ENCODE data around the gene ERO1A. TPM values are rescaled to one million over a fixed set of nuclear protein-coding genes. Genes with fewer than 3 reads are reported as not detected.

Gene ERO1A
- total and polyA plus RNA-seq, 9 of the 15 experiments (the other 6 are each of a cell fraction or from before 2014, with no cell fraction given), result 11.0 to 46.2 (median 27.6) TPM

DNA sequence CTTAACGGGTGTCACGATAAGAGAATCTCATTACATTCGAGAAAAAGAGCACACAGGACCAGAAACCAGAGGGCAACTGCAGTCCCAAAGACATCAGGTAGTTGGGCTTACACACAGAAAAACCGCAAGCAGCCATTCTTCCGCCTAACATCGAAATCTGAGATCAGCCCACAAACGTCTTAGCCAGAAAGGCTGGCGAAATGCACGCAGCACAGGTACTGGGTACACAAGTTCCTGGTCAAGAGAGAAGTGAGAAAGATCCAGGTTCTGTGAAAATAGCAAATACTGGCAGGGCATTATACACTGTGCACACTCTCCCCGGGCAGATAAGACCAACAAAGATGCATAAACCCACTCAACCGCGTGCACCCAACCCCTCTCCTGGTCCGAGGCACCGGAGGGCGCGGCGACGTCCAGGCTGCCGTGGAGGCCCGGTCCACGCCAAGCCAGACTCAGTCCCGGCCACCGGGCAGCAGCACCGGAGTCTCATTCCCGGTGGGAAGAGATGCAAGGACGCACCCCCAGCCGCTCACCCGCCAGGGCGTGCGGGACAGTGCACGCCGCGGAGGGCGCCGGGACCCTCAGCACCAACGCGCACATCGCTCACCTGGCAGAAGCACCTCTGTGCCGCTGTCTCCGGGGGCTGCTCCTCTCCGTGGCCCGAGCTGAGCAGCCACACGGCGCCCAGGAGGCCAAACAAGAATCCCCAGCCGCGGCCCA lies 437 bp downstream of the ERO1A start (continued):
- TF ChIP-seq IFI16 (CRISPR knock-in tag; IDR thresholded peaks at IDR 0.05) (no peak), MGA (IDR thresholded peaks at IDR 0.05) (peak; percentile 8; the same call in 1 of the 2 replicates), ZNF212 (CRISPR knock-in tag; IDR thresholded peaks at IDR 0.05) (0 out of 2 replicates have a peak, but pooled peaks have one; percentile 3), FIP1L1 (IDR thresholded peaks at IDR 0.05; ENCODE audit: low read depth, low read length, poor library complexity, severe bottlenecking) (peak; percentile 26), ARID3B (CRISPR knock-in tag; IDR thresholded peaks at IDR 0.05; ENCODE audit: borderline replicate concordance) (no peak)

Measured in K562 (cell line).